GM19438 (cell line): ENCODE data around the gene SMU1.

Experiments
- ATAC-seq: cut with Tn5 transposase; IDR thresholded peaks from one replicate; pipeline ENCODE4 v1.9.1; 2021; ENCODE audit warnings: low read depth; ENCODE audit not compliant: unreplicated experiment

Gene SMU1

GRCh38 chr9:33049680-33050361 is 26.7 kb downstream of the SMU1 start:
- peak; percentile 65 for ATAC-seq

GRCh38 chr9:33048054-33048465 is 28.4 kb downstream of the SMU1 start:
- no peak for ATAC-seq

- ATAC-seq = no peak
Observed at GRCh38 chr9:33046061-33046460, 30.4 kb downstream of the SMU1 start.

GRCh38 chr9:33044677-33045282 is 31.7 kb downstream of the SMU1 start:
- ATAC-seq = no peak

GRCh38 chr9:33044162-33044673 is 32.3 kb downstream of the SMU1 start:
- peak; percentile 78 for ATAC-seq

GRCh38 chr9:33043671-33044070 is 32.8 kb downstream of the SMU1 start:
- ATAC-seq = no peak

- ATAC-seq = no peak
Observed at GRCh38 chr9:33042473-33042872, 34.0 kb downstream of the SMU1 start.

- ATAC-seq = no peak
Observed at GRCh38 chr9:33041432-33042188, 34.9 kb downstream of the SMU1 start.

- ATAC-seq = no peak
Observed at GRCh38 chr9:33040792-33041431, 35.6 kb downstream of the SMU1 start.

- ATAC-seq = no peak
Observed at GRCh38 chr9:33032865-33033264, 43.6 kb downstream of the SMU1 start.

- ATAC-seq = no peak
Observed at GRCh38 chr9:33032292-33032691, 44.2 kb downstream of the SMU1 start.

- ATAC-seq = no peak
Observed at GRCh38 chr9:33030285-33030684, 46.2 kb downstream of the SMU1 start.

- ATAC-seq = no peak
Observed at GRCh38 chr9:33029231-33029786, 47.2 kb downstream of the SMU1 start.

- peak; percentile 55 for ATAC-seq
Observed at GRCh38 chr9:33025572-33026342, 50.7 kb downstream of the SMU1 start.

- ATAC-seq = peak; percentile 85
Observed at GRCh38 chr9:33024966-33025571, 51.4 kb downstream of the SMU1 start, which contains the start of gene DNAJA1. Gene DNAJA1 (plus strand): TSS chr9:33025273. CDS start chr9:33026485, 1,212 bp downstream.

GRCh38 chr9:33024126-33024965 is 52.1 kb downstream of the SMU1 start:
- no peak for ATAC-seq

GRCh38 chr9:33023661-33024060 is 52.8 kb downstream of the SMU1 start:
- no peak for ATAC-seq

GRCh38 chr9:33022755-33023154 is 53.7 kb downstream of the SMU1 start:
- ATAC-seq = no peak

GRCh38 chr9:33022303-33022702 is 54.2 kb downstream of the SMU1 start:
- ATAC-seq = no peak
